OCI-LY1 (cell line): ENCODE results near the gene CAMTA1.

Source experiments
- H2AFZ ChIP-seq: fragments of 200-600 bp; sonication (generic), shearing (Covaris generic); 2 replicates; pipeline ENCODE4 v1.6.0; 2014; ENCODE audit warnings: antibody characterized with exemption, mild to moderate bottlenecking, low read length
- H3F3A ChIP-seq: fragments of 200-600 bp; sonication (generic), shearing (Covaris generic); 2 replicates; pipeline ENCODE4 v1.6.0; 2014; ENCODE audit warnings: mild to moderate bottlenecking, antibody characterized with exemption, low read length, moderate library complexity; ENCODE audit not compliant: insufficient read depth
- H3K27ac ChIP-seq: fragments of 200-600 bp; sonication (generic); 2 replicates; pipeline ENCODE4 v1.5.1; 2014; ENCODE audit warnings: low read length, mixed run types, mild to moderate bottlenecking, low read depth; ENCODE audit not compliant: poor library complexity, severe bottlenecking
- H3K27me3 ChIP-seq: fragments of 200-600 bp; sonication (generic); 2 replicates; pipeline ENCODE4 v1.6.0; 2014; ENCODE audit warnings: antibody characterized with exemption, mild to moderate bottlenecking, low read length, moderate library complexity; ENCODE audit not compliant: insufficient read depth
- H3K36me3 ChIP-seq: fragments of 200-600 bp; sonication (generic); 2 replicates; pipeline ENCODE4 v1.6.1; 2014; ENCODE audit warnings: mild to moderate bottlenecking, antibody characterized with exemption, low read length, moderate library complexity, mixed read lengths; ENCODE audit not compliant: insufficient read depth
- H3K4me1 ChIP-seq: fragments of 200-600 bp; sonication (generic); 2 replicates; pipeline ENCODE4 v1.5.1; 2014; ENCODE audit warnings: mild to moderate bottlenecking, low read length, moderate library complexity; ENCODE audit not compliant: insufficient read depth, severe bottlenecking
- H3K4me2 ChIP-seq: fragments of 200-600 bp; sonication (generic), shearing (Covaris generic); 2 replicates; pipeline ENCODE4 v1.6.1; 2014; ENCODE audit warnings: low read length
- H3K4me3 ChIP-seq: fragments of 200-600 bp; sonication (generic); 2 replicates; pipeline ENCODE4 v1.5.1; 2014; ENCODE audit warnings: low read length, low read depth, mild to moderate bottlenecking, mixed read lengths; ENCODE audit not compliant: poor library complexity, severe bottlenecking
- H3K79me2 ChIP-seq: fragments of 200-600 bp; shearing (Covaris generic); 2 replicates; pipeline ENCODE4 v1.6.1; 2016; ENCODE audit warnings: mixed run types, low read length, mixed read lengths; ENCODE audit not compliant: insufficient read depth
- H3K9ac ChIP-seq: fragments of 200-600 bp; sonication (generic), shearing (Covaris generic); 2 replicates; pipeline ENCODE4 v1.6.1; 2014; ENCODE audit warnings: mild to moderate bottlenecking, low read length, mixed read lengths
- H3K9me2 ChIP-seq: fragments of 200-600 bp; sonication (generic), shearing (Covaris generic); 2 replicates; pipeline ENCODE4 v1.6.1; 2014; ENCODE audit warnings: low read depth, mild to moderate bottlenecking, low read length, mixed read lengths
- H3K9me3 ChIP-seq: fragments of 200-600 bp; shearing (Covaris generic); 2 replicates; pipeline ENCODE4 v1.6.1; 2014; ENCODE audit warnings: low read length, mixed read lengths
- H4K20me1 ChIP-seq: fragments of 200-600 bp; sonication (generic), shearing (Covaris generic); 2 replicates; pipeline ENCODE4 v1.6.0; 2016; ENCODE audit warnings: mild to moderate bottlenecking, low read length; ENCODE audit not compliant: insufficient read depth
- EZH2 ChIP-seq: fragments of 200-600 bp; sonication (generic), shearing (Covaris generic); IDR thresholded peaks from 2 replicates; pipeline ENCODE4 v1.8.0; 2017; ENCODE audit warnings: borderline replicate concordance, mixed run types, mild to moderate bottlenecking, antibody characterized with exemption, low read length, moderate library complexity, mixed read lengths
- TF ChIP-seq, protein P1 (sequence below): fragments of 200-600 bp; sonication (generic), shearing (Covaris generic); IDR thresholded peaks from 2 replicates; pipeline ENCODE4 v1.5.1; 2017; ENCODE audit warnings: mild to moderate bottlenecking, antibody characterized with exemption, low read length, moderate library complexity, mixed read lengths

CAMTA1 gene

GRCh38 chr1:6906783-6907182 lies 121.5 kb downstream of the CAMTA1 start:
- Histone ChIP-seq H3K9me2 (no peaks in the 10 kb centered on the region), H4K20me1 (no peaks in the 10 kb centered on the region), H3K4me3 (no peak overlapping the region), H3K27ac (no peak overlapping the region), H3K36me3 (no peaks in the 10 kb centered on the region), H3K79me2 (no peaks in the 10 kb centered on the region), H3K9me3 (no peaks in the 10 kb centered on the region), H3K4me2 (no peak overlapping the region), H3F3A (no peaks in the 10 kb centered on the region), H3K27me3 (no peaks in the 10 kb centered on the region), H3K9ac (no peak overlapping the region), H3K4me1 (no peaks in the 10 kb centered on the region), H2AFZ (no peak overlapping the region)
- no peak for TF ChIP-seq EZH2
- TF ChIP-seq, protein P1, sequence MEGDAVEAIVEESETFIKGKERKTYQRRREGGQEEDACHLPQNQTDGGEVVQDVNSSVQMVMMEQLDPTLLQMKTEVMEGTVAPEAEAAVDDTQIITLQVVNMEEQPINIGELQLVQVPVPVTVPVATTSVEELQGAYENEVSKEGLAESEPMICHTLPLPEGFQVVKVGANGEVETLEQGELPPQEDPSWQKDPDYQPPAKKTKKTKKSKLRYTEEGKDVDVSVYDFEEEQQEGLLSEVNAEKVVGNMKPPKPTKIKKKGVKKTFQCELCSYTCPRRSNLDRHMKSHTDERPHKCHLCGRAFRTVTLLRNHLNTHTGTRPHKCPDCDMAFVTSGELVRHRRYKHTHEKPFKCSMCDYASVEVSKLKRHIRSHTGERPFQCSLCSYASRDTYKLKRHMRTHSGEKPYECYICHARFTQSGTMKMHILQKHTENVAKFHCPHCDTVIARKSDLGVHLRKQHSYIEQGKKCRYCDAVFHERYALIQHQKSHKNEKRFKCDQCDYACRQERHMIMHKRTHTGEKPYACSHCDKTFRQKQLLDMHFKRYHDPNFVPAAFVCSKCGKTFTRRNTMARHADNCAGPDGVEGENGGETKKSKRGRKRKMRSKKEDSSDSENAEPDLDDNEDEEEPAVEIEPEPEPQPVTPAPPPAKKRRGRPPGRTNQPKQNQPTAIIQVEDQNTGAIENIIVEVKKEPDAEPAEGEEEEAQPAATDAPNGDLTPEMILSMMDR = no peak

DNA sequence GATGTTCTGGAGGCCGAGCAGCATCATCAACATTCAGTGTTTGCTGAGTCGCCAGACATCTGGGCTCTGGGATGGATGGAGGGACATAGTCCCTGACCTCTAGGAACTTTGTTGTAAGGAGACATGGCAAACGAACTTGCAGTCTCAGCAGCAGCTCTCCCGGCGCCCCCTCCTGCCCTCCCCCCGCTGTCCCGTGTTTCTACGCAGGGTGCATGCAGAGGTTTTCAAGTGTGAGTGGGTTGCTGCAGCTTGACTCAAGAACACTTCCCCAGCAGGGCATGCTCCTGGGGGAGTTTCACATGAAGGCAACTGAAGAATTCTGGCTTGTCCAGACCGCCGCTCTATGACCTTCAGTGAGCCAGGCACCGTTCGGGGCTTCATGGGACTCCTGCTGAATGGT lies 121.9 kb downstream of the CAMTA1 start:
- no peaks in the 10 kb centered on the region for H3K79me2 ChIP-seq
- H2AFZ ChIP-seq = no peak overlapping the region
- no peaks in the 10 kb centered on the region for H3F3A ChIP-seq
- no peak for TF ChIP-seq EZH2
- TF ChIP-seq, protein P1 = no peak
- no peak overlapping the region for H3K9ac ChIP-seq
- H3K9me2 ChIP-seq = no peaks in the 10 kb centered on the region
- H4K20me1 ChIP-seq = no peaks in the 10 kb centered on the region
- no peaks in the 10 kb centered on the region for H3K27me3 ChIP-seq
- H3K36me3 ChIP-seq = no peaks in the 10 kb centered on the region
- H3K4me3 ChIP-seq = no peak overlapping the region
- H3K4me2 ChIP-seq = no peak overlapping the region
- no peak overlapping the region for H3K27ac ChIP-seq
- no peaks in the 10 kb centered on the region for H3K9me3 ChIP-seq
- H3K4me1 ChIP-seq = no peaks in the 10 kb centered on the region

DNA sequence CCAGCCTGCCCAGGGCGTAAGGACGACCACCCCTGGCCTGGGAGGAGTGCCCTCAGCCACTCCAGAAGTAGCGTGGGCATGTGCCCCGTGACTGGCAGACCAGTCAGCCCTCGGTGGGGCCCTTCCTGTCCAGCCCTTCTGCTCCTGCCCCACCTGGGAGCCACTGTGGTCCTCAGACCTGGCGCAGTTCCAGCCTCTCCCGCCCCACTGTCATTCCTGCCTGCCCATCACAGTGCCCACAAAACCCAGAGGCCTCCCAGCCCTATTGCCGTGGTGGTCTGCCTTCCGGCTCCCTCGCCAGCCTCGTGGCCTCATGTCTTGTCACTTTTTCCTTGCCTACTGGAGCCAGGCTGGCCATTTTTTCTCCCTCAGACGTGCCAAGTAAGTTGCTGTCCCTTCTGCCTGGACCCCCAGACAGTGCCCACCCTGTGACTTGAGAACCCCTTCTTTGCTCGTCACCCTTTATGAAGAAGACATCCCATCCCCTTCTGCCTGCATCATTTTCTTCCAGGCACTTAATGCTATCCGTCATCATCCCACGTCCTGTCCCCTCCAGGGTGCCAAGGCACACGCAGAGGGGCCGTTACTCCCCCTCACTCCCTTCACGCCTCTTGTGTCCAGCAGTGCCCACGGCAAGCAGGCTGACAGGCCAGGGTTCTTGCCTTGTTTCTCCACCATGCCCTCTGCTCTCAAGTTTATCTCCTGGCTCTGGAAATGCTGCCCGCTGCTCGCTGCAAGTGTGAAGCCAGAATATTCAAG lies 122.6 kb downstream of the CAMTA1 start:
- Histone ChIP-seq H3K4me3 (no peak overlapping the region), H3K27me3 (no peaks in the 10 kb centered on the region), H3K9ac (no peak overlapping the region), H3K9me3 (no peaks in the 10 kb centered on the region), H3F3A (no peaks in the 10 kb centered on the region), H3K79me2 (no peaks in the 10 kb centered on the region), H3K27ac (no peak overlapping the region), H3K4me1 (no peaks in the 10 kb centered on the region), H3K9me2 (no peaks in the 10 kb centered on the region), H3K4me2 (no peak overlapping the region), H4K20me1 (no peaks in the 10 kb centered on the region), H2AFZ (no peak overlapping the region), H3K36me3 (no peaks in the 10 kb centered on the region)
- TF ChIP-seq, protein P1 = no peak
- no peak for TF ChIP-seq EZH2
